ENCODE data around the gene USP5. TPM values are rescaled to one million over a fixed set of nuclear protein-coding genes. Genes with fewer than 3 reads are reported as not detected.

The USP5 gene
- total RNA-seq, 2 experiments from 2014 or later: 115 to 123 TPM

DNA sequence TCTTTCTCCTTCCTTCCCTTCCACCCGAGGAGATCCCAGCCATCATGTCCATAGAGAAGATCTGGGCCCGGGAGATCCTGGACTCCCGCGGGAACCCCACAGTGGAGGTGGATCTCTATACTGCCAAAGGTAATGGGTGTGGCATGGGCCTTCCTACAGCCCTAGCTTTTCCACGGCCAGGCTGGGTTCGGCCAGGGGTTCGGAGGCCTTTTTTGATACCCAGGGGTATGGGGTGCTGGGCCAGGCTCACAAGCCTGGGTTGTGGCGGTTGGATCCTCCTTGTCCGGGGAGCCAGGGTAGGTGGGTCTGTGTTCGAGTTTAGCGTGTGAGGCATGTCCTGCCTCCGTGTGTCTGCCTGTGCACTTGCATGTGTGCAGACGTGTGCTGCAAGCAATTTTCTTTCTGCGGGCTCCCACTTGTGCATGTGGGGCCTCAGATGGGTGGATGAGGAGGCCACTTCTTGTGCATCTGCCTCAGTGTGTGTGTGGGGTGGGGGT is 63.9 kb downstream of the USP5 start:
- intact Hi-C loops (cut with micrococcal nuclease): no loop called here
- Mint-ChIP-seq H3K27ac (peak overlapping the region; percentile 21), H3K36me3 (ENCODE audit: low read depth) (peaks cover 23% of the 10 kb centered on the region), H3K4me1 (ENCODE audit: low read depth) (peaks cover 36% of the 10 kb centered on the region), H3K4me3 (peak overlapping the region; percentile 89), H3K9me3 (no peaks in the 10 kb centered on the region), H3K27me3 (ENCODE audit: low read depth) (no peaks in the 10 kb centered on the region)
- DNase-seq: no peak
- CTCF ChIA-PET: interaction anchor here (0.8 to 1.4 kb wide), 3 partner anchors 22 to 49 kb away, joined by 3 to 4 read pairs (median 4); partner anchors contain the start of gene SPSB2

Other genes starting within 250 kb of the USP5 start
- 100 to 1,000 TPM; 232 to 245 TPM for gene CHD4, start 244.8 kb upstream of the USP5 start, total RNA-seq
- 1 to 10 TPM; 1.7 to 2.2 TPM for gene LPAR5, start 216.2 kb upstream of the USP5 start, total RNA-seq
- gene ACRBP, start 204.7 kb upstream of the USP5 start, total RNA-seq: 1 to 10 TPM; 2.3 to 2.4 TPM
- 10 to 100 TPM; 17.3 to 17.8 TPM for gene ING4, start 189.0 kb upstream of the USP5 start, total RNA-seq
- 10 to 100 TPM; 52.6 to 56.6 TPM for gene ZNF384, start 162.8 kb upstream of the USP5 start, total RNA-seq
- under 1 TPM; 0.21 to 0.27 TPM for gene PIANP, start 151.3 kb upstream of the USP5 start, total RNA-seq
- gene COPS7A, start 128.1 kb upstream of the USP5 start, total RNA-seq: 10 to 100 TPM; 43.0 to 47.8 TPM
- gene MLF2, start 99.0 kb upstream of the USP5 start, total RNA-seq: 100 to 1,000 TPM; 140 to 143 TPM
- gene PTMS, start 85.8 kb upstream of the USP5 start, total RNA-seq: 10 to 100 TPM; 35.1 to 44.2 TPM
- 10 to 100 TPM; 22.8 to 25.1 TPM for gene LAG3, start 79.6 kb upstream of the USP5 start, total RNA-seq
- gene CD4, start 62.6 kb upstream of the USP5 start, total RNA-seq: 100 to 1,000 TPM; 155 to 161 TPM
- under 1 TPM in 1 of 2 experiments, not detected in 1; 0.24 TPM for gene GPR162, start 30.3 kb upstream of the USP5 start, total RNA-seq
- gene P3H3, start 23.7 kb upstream of the USP5 start, total RNA-seq: 1 to 10 TPM; 1.9 to 2.0 TPM
- under 1 TPM; 0.48 to 0.54 TPM for gene GNB3, start 11.2 kb upstream of the USP5 start, total RNA-seq
- gene CDCA3, start 864 bp upstream of the USP5 start, total RNA-seq: 100 to 1,000 TPM; 106 to 108 TPM
- 1,000 to 10,000 TPM; 1,222 to 1,282 TPM for gene TPI1, start 15.4 kb downstream of the USP5 start, total RNA-seq
- 1 to 10 TPM; 2.6 to 2.8 TPM for gene SPSB2, start 21.2 kb downstream of the USP5 start, total RNA-seq
- 1 to 10 TPM; 6.3 to 6.4 TPM for gene LRRC23, start 52.7 kb downstream of the USP5 start, total RNA-seq
- 100 to 1,000 TPM; 128 to 131 TPM for gene ENO2, start 62.4 kb downstream of the USP5 start, total RNA-seq
- gene ATN1, start 75.8 kb downstream of the USP5 start, total RNA-seq: 10 to 100 TPM; 20.1 to 22.2 TPM
- not detected for gene RNU7-1, start 91.7 kb downstream of the USP5 start, total RNA-seq
- gene C12orf57, start 91.9 kb downstream of the USP5 start, total RNA-seq: 100 to 1,000 TPM; 242 to 245 TPM
- 100 to 1,000 TPM; 334 to 348 TPM for gene PTPN6, start 99.2 kb downstream of the USP5 start, total RNA-seq
- gene PHB2, start 118.5 kb downstream of the USP5 start, total RNA-seq: 100 to 1,000 TPM; 389 to 392 TPM
- gene EMG1, start 118.8 kb downstream of the USP5 start, total RNA-seq: 10 to 100 TPM; 89.1 to 91.9 TPM
- 10 to 100 TPM; 22.7 to 27.2 TPM for gene LPCAT3, start 166.3 kb downstream of the USP5 start, total RNA-seq
- gene C1S, start 208.6 kb downstream of the USP5 start, total RNA-seq: 1 to 10 TPM; 2.2 to 3.1 TPM
- gene C1R, start 240.3 kb downstream of the USP5 start, total RNA-seq: 1 to 10 TPM; 1.4 to 1.5 TPM

Measured in activated naive CD4-positive, alpha-beta T cell treated with anti-CD3 and anti-CD28 coated beads for 36 hours (primary cell).